IMR-90 (cell line): ENCODE results near the gene AK1. TPM values are rescaled to one million over a fixed set of nuclear protein-coding genes. Genes with fewer than 3 reads are reported as not detected.

Experiments
- microRNA-seq, 2 experiments: library from miRNA; stranded (forward) in 1 of 2; unstranded in 1 of 2; fragments of 10-50 nt in 1 of 2; fragments of <30 nt in 1 of 2; gene quantifications in 1 of 2; microRNA quantifications in 1 of 2; one replicate each; pipeline versions ENCODE3 to v1.1.0; 2013 to 2020; ENCODE audit not compliant: insufficient read depth in 1 of 2, insufficient read length in 1 of 2, unreplicated experiment in 1 of 2
- polyA plus RNA-seq, 3 experiments: library from polyadenylated mRNA; depleted of rRNA; stranded (reverse); fragments of >200 nt; gene quantifications; 2 replicates each; pipeline ENCODE4 v1.2.3, GENCODE V29; 2012; ENCODE audit warnings: low replicate concordance in 1 of 3
- small RNA-seq, 5 experiments: library from RNA; depleted of rRNA; stranded (forward); fragments of <200 nt; gene quantifications; one replicate each; pipeline ENCODE3, GENCODE V24; 2012
- total RNA-seq: library from RNA; depleted of rRNA; stranded (reverse); fragments of >200 nt; gene quantifications from 2 replicates; pipeline ENCODE4 v1.2.3, GENCODE V29; 2012; rRNA removed

Gene AK1
- total and polyA plus RNA-seq, 2 of the 4 experiments (the other 2 are of a cell fraction): 44.8 to 119 TPM

Small RNA genes within 50 kb of the gene (microRNA-seq; reads per million reads assigned to microRNA genes)
- gene MIR4672 (ENCODE audit: insufficient read depth in 1 of 2, insufficient read length in 1 of 2, unreplicated experiment in 1 of 2) (1.0 to 1.8 reads per million in 2 experiments), gene RF00019 (ENCODE audit: insufficient read depth, insufficient read length) (not detected), gene RNA5SP296 (ENCODE audit: insufficient read depth, insufficient read length) (not detected)

Small RNA genes within 50 kb of the gene (small RNA-seq; reads per million reads assigned to genes)
- gene MIR4672 (0 to 2.4 (median 0.25) reads per million in 5 experiments), gene RF00019 (0 reads per million in 5 experiments), gene RNA5SP296 (0 reads per million in 5 experiments)

Other genes starting within 250 kb of the AK1 start
- gene CFAP157, start 170.7 kb downstream of the AK1 start, total RNA-seq: not detected in 2 replicates
- gene CFAP157, start 170.7 kb downstream of the AK1 start, polyA plus RNA-seq (2012; rRNA removed): 0.04 TPM in 1 of 2 replicates, not detected in the other
- 5.4 and 8.3 TPM in 2 replicates for gene PTRH1, start 162.0 kb downstream of the AK1 start, total RNA-seq
- gene PTRH1, start 162.0 kb downstream of the AK1 start, polyA plus RNA-seq (2012; rRNA removed): 14.8 and 16.3 TPM in 2 replicates
- not detected in 2 replicates for gene TTC16, start 161.6 kb downstream of the AK1 start, total RNA-seq
- gene TTC16, start 161.6 kb downstream of the AK1 start, polyA plus RNA-seq (2012; rRNA removed): 0.02 and 0.03 TPM in 2 replicates
- gene TOR2A, start 142.4 kb downstream of the AK1 start, total RNA-seq: 0.90 and 1.1 TPM in 2 replicates
- 12.5 and 12.9 TPM in 2 replicates for gene TOR2A, start 142.4 kb downstream of the AK1 start, polyA plus RNA-seq (2012; rRNA removed)
- under 0.01 and 0.28 TPM in 2 replicates for gene SH2D3C, start 99.0 kb downstream of the AK1 start, total RNA-seq
- 0.22 and 0.24 TPM in 2 replicates for gene SH2D3C, start 99.0 kb downstream of the AK1 start, polyA plus RNA-seq (2012; rRNA removed)
- 28.9 and 30.3 TPM in 2 replicates for gene CDK9, start 91.6 kb downstream of the AK1 start, total RNA-seq
- 49.9 and 52.1 TPM in 2 replicates for gene CDK9, start 91.6 kb downstream of the AK1 start, polyA plus RNA-seq (2012; rRNA removed)
- gene FPGS, start 74.8 kb downstream of the AK1 start, total RNA-seq: 43.9 and 45.5 TPM in 2 replicates
- gene FPGS, start 74.8 kb downstream of the AK1 start, polyA plus RNA-seq (2012; rRNA removed): 71.5 and 75.7 TPM in 2 replicates
- gene ENG, start 23.0 kb downstream of the AK1 start, total RNA-seq: 3.6 and 4.2 TPM in 2 replicates
- gene ENG, start 23.0 kb downstream of the AK1 start, polyA plus RNA-seq (2012; rRNA removed): 73.9 and 83.3 TPM in 2 replicates
- gene ST6GALNAC6, start 21.9 kb upstream of the AK1 start, total RNA-seq: 35.3 and 35.7 TPM in 2 replicates
- gene ST6GALNAC6, start 21.9 kb upstream of the AK1 start, polyA plus RNA-seq (2012; rRNA removed): 47.6 and 48.6 TPM in 2 replicates
- gene ST6GALNAC4, start 39.4 kb upstream of the AK1 start, total RNA-seq: 11.9 and 12.5 TPM in 2 replicates
- 32.9 and 42.2 TPM in 2 replicates for gene ST6GALNAC4, start 39.4 kb upstream of the AK1 start, polyA plus RNA-seq (2012; rRNA removed)
- gene PIP5KL1, start 53.1 kb upstream of the AK1 start, total RNA-seq: 0.28 and 0.36 TPM in 2 replicates
- 2.7 and 3.6 TPM in 2 replicates for gene PIP5KL1, start 53.1 kb upstream of the AK1 start, polyA plus RNA-seq (2012; rRNA removed)
- gene DPM2, start 60.2 kb upstream of the AK1 start, total RNA-seq: 10.8 TPM in 2 replicates
- gene DPM2, start 60.2 kb upstream of the AK1 start, polyA plus RNA-seq (2012; rRNA removed): 60.6 and 60.9 TPM in 2 replicates
- 1.1 TPM in 2 replicates for gene EEIG1, start 103.3 kb upstream of the AK1 start, total RNA-seq
- gene EEIG1, start 103.3 kb upstream of the AK1 start, polyA plus RNA-seq (2012; rRNA removed): 17.5 and 23.2 TPM in 2 replicates
- gene NAIF1, start 189.6 kb upstream of the AK1 start, total RNA-seq: 8.3 and 9.7 TPM in 2 replicates
- 10.1 and 10.4 TPM in 2 replicates for gene NAIF1, start 189.6 kb upstream of the AK1 start, polyA plus RNA-seq (2012; rRNA removed)
- 17.9 and 20.3 TPM in 2 replicates for gene SLC25A25, start 190.6 kb upstream of the AK1 start, total RNA-seq
- gene SLC25A25, start 190.6 kb upstream of the AK1 start, polyA plus RNA-seq (2012; rRNA removed): 14.0 and 19.1 TPM in 2 replicates